Vagina (tissue), 2 donors: ENCODE measurements around the gene SEC24B. TPM values are rescaled to one million over a fixed set of nuclear protein-coding genes. Genes with fewer than 3 reads are reported as not detected.
"Not testable (repeated sequence)": the region's sequence is repeated elsewhere in the genome, so short reads cannot be mapped to it uniquely, and the experiment has no call there.

Experiments used
- DNase-seq, 2 donors: peaks; one replicate each; pipeline ENCODE4 v3.0.0-alpha.2; 2017; ENCODE audit errors: extremely low spot score in 2 of 2
- H3K27ac ChIP-seq: fragments of 200-600 bp; sonication (generic); one replicate; pipeline ENCODE4 v1.5.1; 2019
- H3K27me3 ChIP-seq: fragments of 200-600 bp; sonication (generic); one replicate; pipeline ENCODE4 v1.5.1; 2019
- H3K36me3 ChIP-seq, 2 donors: fragments of 200-600 bp; sonication (generic); one replicate each; pipeline ENCODE4 v1.5.1; 2017 to 2019
- H3K4me1 ChIP-seq: fragments of 200-600 bp; sonication (generic); one replicate; pipeline ENCODE4 v1.5.1; 2019
- H3K4me3 ChIP-seq, 2 donors: fragments of 200-600 bp; sonication (generic); 1 replicate in 1 of 2; 2 replicates in 1 of 2; pipeline ENCODE4 v1.5.1; 2016 to 2019
- H3K9me3 ChIP-seq: fragments of 200-600 bp; sonication (generic); one replicate; pipeline ENCODE4 v1.5.1; 2019
- CTCF ChIP-seq, 3 experiments: fragments of 450-650 bp in 2 of 3; fragments of 200-600 bp in 1 of 3; sonication (generic) in 1 of 3; IDR thresholded peaks; one replicate each; pipeline ENCODE4 v1.5.1; 2017 to 2019; ENCODE audit warnings: antibody characterized with exemption in 3 of 3, mild to moderate bottlenecking in 2 of 3, moderate library complexity in 2 of 3
- POLR2A ChIP-seq, 2 donors: fragments of 450-650 bp; IDR thresholded peaks; one replicate each; pipeline ENCODE4 v1.6.1; 2017; ENCODE audit warnings: antibody characterized with exemption in 2 of 2, mild to moderate bottlenecking in 2 of 2, moderate library complexity in 2 of 2
- POLR2AphosphoS5 ChIP-seq, 2 donors: sonication (generic); formaldehyde crosslinking; IDR thresholded peaks; one replicate each; pipeline ENCODE4 v1.9.0; 2017; ENCODE audit warnings: antibody characterized with exemption in 2 of 2, mild to moderate bottlenecking in 2 of 2, low read depth in 1 of 2; ENCODE audit not compliant: insufficient read depth in 1 of 2
- intact Hi-C: fragments of 100-400 bp; cut with DNase I; formaldehyde crosslinking; loops from one replicate; pipeline ENCODE4 v1.15.1; 2023
- total RNA-seq: library from RNA; depleted of rRNA; stranded (reverse); fragments of >200 nt; gene quantifications from one replicate; pipeline ENCODE4 v1.2.3, GENCODE V29; 2016

The SEC24B gene
- total RNA-seq, 1 donor from 2014 or later, result 42.2 TPM

GRCh38 chr4:109511414-109511813, 77.8 kb downstream of the SEC24B start:
- H3K27me3 ChIP-seq, result no peaks in the 10 kb centered on the region
- no peak overlapping the region for H3K27ac ChIP-seq
- TF ChIP-seq CTCF (IDR thresholded peaks at IDR 0.05) (no peak), POLR2AphosphoS5 (IDR thresholded peaks at IDR 0.05; ENCODE audit: insufficient read depth in 1 of 2, low read depth in 1 of 2) (no peak), POLR2A (IDR thresholded peaks at IDR 0.05) (no peak)
- intact Hi-C loops, result no loop called here
- H3K4me1 ChIP-seq, result no peaks in the 10 kb centered on the region
- no peak overlapping the region for H3K4me3 ChIP-seq
- H3K9me3 ChIP-seq, result no peaks in the 10 kb centered on the region
- no peak for DNase-seq
- peaks cover 0 to 58% of the 10 kb centered on the region in 2 donors for H3K36me3 ChIP-seq

GRCh38 chr4:109513368-109513767, 79.8 kb downstream of the SEC24B start:
- H3K27me3 ChIP-seq, H3K27ac ChIP-seq, H3K9me3 ChIP-seq, H3K4me1 ChIP-seq, DNase-seq, H3K4me3 ChIP-seq, intact Hi-C loops: not testable (repeated sequence)
- peaks cover 0 to 52% of the 10 kb centered on the region in 2 donors for H3K36me3 ChIP-seq

- peaks cover 0 to 82% of the 10 kb centered on the region in 2 donors for H3K36me3 ChIP-seq
- no peak overlapping the region for H3K4me3 ChIP-seq
- DNase-seq, result no peak
- no peaks in the 10 kb centered on the region for H3K9me3 ChIP-seq
- H3K27me3 ChIP-seq, result no peaks in the 10 kb centered on the region
- no peak overlapping the region for H3K27ac ChIP-seq
- H3K4me1 ChIP-seq, result no peaks in the 10 kb centered on the region
- intact Hi-C loops, result no loop called here
- TF ChIP-seq POLR2A (IDR thresholded peaks at IDR 0.05) (no peak), CTCF (IDR thresholded peaks at IDR 0.05) (no peak), POLR2AphosphoS5 (IDR thresholded peaks at IDR 0.05; ENCODE audit: insufficient read depth in 1 of 2, low read depth in 1 of 2) (no peak)
Measured at GRCh38 chr4:109532182-109532581, 98.6 kb downstream of the SEC24B start.

GRCh38 chr4:109545401-109545800, 111.8 kb downstream of the SEC24B start:
- H3K27ac ChIP-seq, result no peak overlapping the region
- H3K27me3 ChIP-seq, result no peaks in the 10 kb centered on the region
- TF ChIP-seq POLR2AphosphoS5 (IDR thresholded peaks at IDR 0.05; ENCODE audit: insufficient read depth in 1 of 2, low read depth in 1 of 2) (no peak), CTCF (IDR thresholded peaks at IDR 0.05) (no peak), POLR2A (IDR thresholded peaks at IDR 0.05) (no peak)
- H3K36me3 ChIP-seq, result peaks cover 0 to 20% of the 10 kb centered on the region in 2 donors
- H3K9me3 ChIP-seq, result no peaks in the 10 kb centered on the region
- intact Hi-C loops, result no loop called here
- no peaks in the 10 kb centered on the region for H3K4me1 ChIP-seq
- H3K4me3 ChIP-seq, result no peak overlapping the region
- DNase-seq, result no peak

- intact Hi-C loops, result no loop called here
Measured at GRCh38 chr4:109547394-109547793, 113.8 kb downstream of the SEC24B start.

More at GRCh38 chr4:109547394-109547793, 113.8 kb downstream of the SEC24B start:
- H3K4me3 ChIP-seq, result no peak overlapping the region
- H3K4me1 ChIP-seq, result no peaks in the 10 kb centered on the region
- TF ChIP-seq POLR2A (IDR thresholded peaks at IDR 0.05) (no peak), CTCF (IDR thresholded peaks at IDR 0.05) (no peak), POLR2AphosphoS5 (IDR thresholded peaks at IDR 0.05; ENCODE audit: insufficient read depth in 1 of 2, low read depth in 1 of 2) (no peak)
- H3K27me3 ChIP-seq, result no peaks in the 10 kb centered on the region
- H3K27ac ChIP-seq, result no peak overlapping the region
- DNase-seq, result no peak
- no peaks in the 10 kb centered on the region for H3K36me3 ChIP-seq
- no peaks in the 10 kb centered on the region for H3K9me3 ChIP-seq
